GM18873 (cell line): ENCODE data around the gene NKX2-3.

Experiments used
- ATAC-seq: cut with Tn5 transposase; IDR thresholded peaks from one replicate; pipeline ENCODE4 v1.9.1; 2021; ENCODE audit warnings: mild to moderate bottlenecking, moderate library complexity, moderate number of reproducible peaks; ENCODE audit not compliant: unreplicated experiment, low FRiP score

NKX2-3 gene

GRCh38 chr10:99525897-99526296 is 6.8 kb upstream of the NKX2-3 start:
- ATAC-seq: no peak

DNA sequence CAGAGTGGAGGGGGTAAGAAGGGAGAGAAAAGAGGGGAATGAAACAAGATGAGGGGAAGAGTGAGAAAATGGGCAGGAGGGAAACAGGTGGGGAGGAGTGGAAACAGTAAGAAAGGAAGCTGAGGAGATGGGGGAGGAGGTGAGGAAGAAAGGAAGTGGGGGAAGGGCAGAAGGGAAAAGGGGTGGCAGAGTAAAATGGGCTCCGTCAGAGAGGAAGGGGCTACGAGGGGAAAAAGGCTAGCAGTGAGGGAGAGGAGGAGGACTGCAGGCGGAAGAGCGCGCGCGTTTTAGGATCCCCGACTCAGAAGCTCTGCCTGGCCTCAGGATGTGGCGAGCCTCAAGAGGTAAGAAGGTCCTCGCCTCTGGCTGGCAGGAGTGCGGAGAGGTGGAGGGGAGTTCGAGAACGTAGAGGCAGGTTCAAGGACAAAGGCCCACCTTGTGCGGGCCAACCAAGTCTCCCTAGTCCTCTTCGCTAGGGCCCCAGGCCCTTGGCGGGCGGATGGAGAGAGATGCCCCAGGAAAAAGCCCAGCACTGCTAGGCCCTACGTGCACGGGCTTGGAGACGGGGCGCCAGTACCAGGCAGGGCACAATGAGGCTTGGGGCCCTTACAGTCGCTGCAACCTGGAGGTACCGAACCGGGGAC is 5.8 kb upstream of the NKX2-3 start:
- ATAC-seq: no peak

DNA sequence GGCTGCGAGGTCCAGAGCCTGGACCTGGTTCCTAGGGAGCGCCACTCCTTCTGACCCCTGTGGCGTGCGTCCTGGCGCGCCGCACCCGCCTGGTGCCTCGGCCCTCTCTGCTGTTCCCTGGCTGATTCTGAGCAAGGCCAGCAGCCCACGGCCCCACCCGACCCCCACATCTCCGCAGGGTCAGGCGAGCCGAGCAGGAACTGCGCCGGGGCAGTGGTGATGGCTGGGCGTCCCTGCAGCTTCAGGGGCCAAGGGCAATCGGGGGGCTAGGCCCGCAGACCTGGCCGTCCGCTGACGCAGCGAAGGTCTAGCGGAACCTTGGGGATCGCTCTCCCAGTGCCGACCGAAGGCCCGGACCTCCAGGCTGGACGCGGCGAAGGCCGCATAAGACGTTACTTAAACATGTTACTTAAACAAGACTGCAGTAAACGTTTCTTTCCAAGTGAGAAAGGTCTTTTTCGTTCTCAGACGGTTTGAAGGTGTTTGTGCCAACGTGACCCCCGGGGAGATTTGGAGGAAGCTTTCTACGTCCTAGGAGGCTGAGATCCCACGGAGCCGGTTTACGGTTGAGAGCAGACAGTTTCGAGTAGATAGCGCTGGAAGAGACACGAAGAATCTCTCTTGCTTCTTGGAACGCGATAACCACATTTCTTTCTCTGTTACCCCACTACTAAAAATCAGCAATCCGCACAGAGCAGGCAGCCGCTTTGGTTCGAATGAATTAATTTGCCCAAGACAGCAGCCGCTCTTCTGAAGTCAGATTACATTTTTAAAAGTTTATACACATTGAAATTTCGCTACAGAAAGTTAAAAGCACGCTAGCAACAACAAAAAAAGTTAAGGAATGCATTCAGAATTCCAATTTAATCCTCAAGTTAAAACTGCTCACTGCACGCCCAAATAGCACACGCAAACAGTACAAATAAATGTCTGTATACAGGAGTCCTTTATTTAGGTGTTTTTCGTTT is 4.9 kb upstream of the NKX2-3 start:
- no peak for ATAC-seq

GRCh38 chr10:99528494-99529441 is 4.0 kb upstream of the NKX2-3 start:
- no peak for ATAC-seq

DNA sequence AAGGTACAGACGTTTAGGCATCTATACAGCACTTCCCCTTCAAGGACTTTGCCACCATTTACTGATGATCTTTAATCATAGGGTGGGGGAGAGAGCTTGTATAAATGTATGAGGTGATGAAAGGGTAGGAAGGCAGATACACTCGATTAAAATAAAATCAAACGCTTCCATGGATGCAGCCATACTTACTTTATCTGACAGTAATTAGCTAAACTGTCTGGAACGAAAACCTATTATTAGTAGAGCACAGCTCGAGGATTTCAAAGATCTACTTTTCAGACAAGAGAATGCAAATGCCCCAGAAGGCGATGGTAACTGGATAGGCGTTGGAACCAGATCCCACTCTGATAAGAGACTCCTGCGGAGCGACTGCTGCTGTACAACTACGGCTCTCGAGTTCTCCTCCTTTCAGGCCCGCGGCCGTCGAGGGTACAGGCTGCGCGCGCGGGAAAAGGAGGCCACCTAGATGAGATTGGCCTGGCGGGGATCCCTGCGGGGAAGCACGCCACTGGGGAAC is 3.1 kb upstream of the NKX2-3 start:
- no peak for ATAC-seq

- no peak for ATAC-seq
Measured at GRCh38 chr10:99530108-99531025, 2.4 kb upstream of the NKX2-3 start.

GRCh38 chr10:99531026-99531695 is 1.6 kb upstream of the NKX2-3 start:
- no peak for ATAC-seq

DNA sequence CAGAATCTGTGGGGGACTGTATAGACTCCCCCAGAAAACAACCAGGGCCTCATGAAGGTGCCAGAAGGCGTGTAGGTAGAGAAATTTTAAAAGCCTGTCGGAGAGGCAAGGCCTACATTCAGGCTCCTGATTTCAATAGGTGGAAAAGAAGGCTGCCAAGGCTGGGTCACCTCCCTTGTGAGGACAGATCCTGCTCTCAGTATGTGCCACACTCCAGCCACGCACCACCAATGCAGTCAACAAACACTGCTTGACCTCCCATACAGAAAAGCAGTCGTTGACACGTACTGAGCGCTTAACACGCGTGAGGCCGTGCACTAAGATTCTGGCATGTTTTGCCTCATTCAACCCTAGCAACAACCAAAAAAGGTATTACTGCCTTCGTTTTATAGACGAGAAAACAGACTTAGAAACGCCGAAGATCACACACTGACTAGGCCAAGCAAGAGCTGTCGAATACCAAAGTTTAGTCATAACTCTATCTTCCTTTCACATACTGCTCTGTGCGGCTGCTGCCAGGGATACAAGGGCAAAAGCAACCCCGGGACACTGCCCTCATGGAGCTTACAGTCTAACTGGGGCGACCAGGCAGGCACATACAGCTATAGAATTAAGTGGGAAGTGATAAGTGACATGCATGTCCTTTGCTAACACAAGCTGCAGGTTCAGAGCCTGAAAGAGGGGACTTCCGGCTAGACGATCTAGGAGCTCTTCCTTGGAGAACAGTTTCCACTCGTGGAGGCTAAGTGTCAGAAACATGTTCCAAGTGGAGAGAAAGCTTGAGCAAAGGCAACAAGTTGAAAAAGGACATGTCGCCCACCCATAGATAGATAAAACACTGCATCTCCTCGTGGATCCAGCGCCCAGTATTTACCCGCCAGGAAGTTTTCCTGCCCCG is 797 bp upstream of the NKX2-3 start:
- no peak for ATAC-seq

GRCh38 chr10:99533496-99534449 is 1.0 kb downstream of the NKX2-3 start:
- no peak for ATAC-seq

DNA sequence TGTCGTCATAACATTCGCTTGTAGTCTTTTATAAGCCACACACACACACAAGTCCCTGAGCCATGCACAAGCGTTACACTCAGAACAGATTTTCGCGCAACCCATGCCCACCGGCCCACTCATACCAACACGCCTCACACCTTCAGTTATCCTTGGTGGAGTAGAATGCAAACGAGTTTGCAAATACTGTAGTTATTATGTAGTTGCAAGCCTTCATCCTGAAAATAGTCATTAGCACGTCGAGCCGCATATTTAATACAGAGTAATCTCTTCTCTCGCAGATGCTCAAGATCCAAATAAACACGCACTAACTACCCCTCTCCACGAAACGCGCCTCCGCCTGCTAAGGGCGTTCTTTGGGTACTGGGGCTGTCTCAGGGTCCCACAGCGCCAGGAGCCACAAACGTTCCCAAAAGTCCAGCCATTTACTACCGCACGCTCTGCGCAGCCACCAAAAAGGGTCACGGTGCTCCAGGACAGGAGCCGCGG is 1.8 kb downstream of the NKX2-3 start:
- ATAC-seq: no peak

GRCh38 chr10:99534939-99535763 is 2.4 kb downstream of the NKX2-3 start:
- ATAC-seq: no peak

DNA sequence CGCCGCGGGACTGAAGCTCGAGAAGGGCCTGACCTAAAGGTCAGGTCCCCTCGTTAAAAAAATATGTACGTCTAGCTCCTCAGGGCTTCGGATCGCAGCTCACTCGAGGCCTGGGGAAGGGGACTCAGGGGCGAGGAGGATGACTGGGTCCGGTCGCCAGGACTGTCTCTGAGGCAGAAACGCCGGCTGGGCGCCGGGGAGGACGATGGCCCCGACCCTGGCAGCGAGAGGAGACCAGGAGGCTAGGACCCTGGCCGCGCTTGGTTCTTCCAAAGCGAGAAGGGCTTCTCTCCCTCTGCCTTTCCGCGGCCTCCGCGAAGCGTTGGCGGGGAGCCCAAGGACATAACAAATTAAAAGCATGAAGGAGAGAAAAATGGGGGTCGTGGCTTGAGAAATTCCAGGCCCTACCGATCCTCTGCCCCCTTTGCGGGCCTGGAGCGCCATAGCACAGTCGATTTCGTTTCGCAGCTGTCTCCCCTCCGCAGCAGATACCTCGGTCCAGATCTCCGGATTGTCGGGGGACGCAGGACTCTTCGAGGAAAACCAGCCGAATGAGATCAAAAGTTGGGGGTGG is 3.1 kb downstream of the NKX2-3 start:
- ATAC-seq: no peak

GRCh38 chr10:99536338-99537085 is 3.8 kb downstream of the NKX2-3 start:
- ATAC-seq: no peak

DNA sequence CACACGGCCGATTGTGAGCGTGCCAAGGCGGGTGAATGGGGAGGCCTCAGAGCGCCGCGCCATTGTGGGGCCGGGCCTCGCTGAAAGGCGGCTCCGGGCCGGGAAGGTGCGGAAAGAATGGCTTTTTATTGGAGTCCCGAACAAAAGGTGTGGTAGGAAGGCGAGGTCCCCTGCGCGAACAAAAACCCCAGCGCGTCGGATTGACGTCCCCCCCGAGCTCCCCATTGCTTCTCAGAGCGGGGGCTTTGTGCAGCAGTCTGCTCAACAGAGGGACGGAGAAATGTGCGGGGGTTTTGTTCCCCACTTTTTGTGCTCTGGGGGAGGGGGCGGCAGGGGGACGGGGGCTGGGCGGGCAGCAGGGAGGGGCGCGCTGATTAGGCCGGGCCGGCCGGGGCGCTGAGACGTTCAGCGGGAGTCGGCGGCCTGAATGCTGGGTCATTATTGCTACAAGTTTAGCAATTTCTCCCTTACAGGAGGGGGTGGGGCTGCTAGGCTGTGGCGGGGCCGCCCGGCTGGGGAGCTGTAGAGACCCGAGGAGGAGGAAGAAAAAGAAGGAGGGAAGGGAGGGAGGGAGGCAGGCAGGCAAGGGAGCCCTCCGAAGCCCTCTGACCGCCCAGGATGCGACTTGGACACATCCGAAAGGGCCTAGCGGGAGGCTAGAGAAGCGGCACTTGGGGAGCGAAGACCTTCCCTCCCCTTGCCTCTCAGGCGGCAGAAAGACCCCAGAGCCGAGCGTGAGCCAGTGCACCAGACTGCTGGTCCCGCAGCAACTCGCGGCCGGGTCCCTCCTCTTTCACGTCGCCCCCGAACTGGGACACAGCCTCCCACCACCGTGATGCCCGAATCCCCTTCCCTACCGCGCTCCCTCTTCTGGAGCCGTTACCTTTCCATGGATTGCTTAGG is 4.6 kb downstream of the NKX2-3 start:
- no peak for ATAC-seq
